CD4-positive, alpha-beta T cell treated with Interleukin-4 for 4 hours (primary cell): ENCODE results near the gene IRAK4.
A peak's percentile ranks its signal among the peaks of the same experiment; 100 is the strongest.

Experiments
- DNase-seq: peaks from one replicate; pipeline ENCODE4 v3.0.0-alpha.2; 2020

Gene IRAK4

GRCh38 chr12:43776498-43776897 lies 17.7 kb downstream of the IRAK4 start:
- peak; percentile 19 for DNase-seq

- DNase-seq: no peak
Observed at GRCh38 chr12:43786899-43787693, 28.3 kb downstream of the IRAK4 start.

- no peak for DNase-seq
Observed at GRCh38 chr12:43789941-43790340, 31.2 kb downstream of the IRAK4 start.

GRCh38 chr12:43795716-43796280 lies 37.0 kb downstream of the IRAK4 start:
- no peak for DNase-seq

GRCh38 chr12:43797561-43798217 lies 38.9 kb downstream of the IRAK4 start:
- no peak for DNase-seq

GRCh38 chr12:43805149-43805859 lies 46.6 kb downstream of the IRAK4 start:
- peak; percentile 11 for DNase-seq

GRCh38 chr12:43805860-43806736 lies 47.3 kb downstream of the IRAK4 start, which contains the start of gene TWF1:
TSS of gene TWF1 (minus strand) at chr12:43806317. CDS start at chr12:43806245, 72 bp downstream.
- DNase-seq: peak; percentile 75

- no peak for DNase-seq
Observed at GRCh38 chr12:43806737-43807072, 48.0 kb downstream of the IRAK4 start.

GRCh38 chr12:43807386-43807785 lies 48.6 kb downstream of the IRAK4 start:
- DNase-seq: no peak

GRCh38 chr12:43812057-43812456 lies 53.3 kb downstream of the IRAK4 start:
- DNase-seq: no peak

- DNase-seq: no peak
Observed at GRCh38 chr12:43812926-43813325, 54.2 kb downstream of the IRAK4 start.

GRCh38 chr12:43815416-43815815 lies 56.7 kb downstream of the IRAK4 start:
- no peak for DNase-seq

GRCh38 chr12:43816168-43816567 lies 57.4 kb downstream of the IRAK4 start:
- DNase-seq: no peak

GRCh38 chr12:43824207-43824775 lies 65.5 kb downstream of the IRAK4 start:
- DNase-seq: no peak

GRCh38 chr12:43826681-43827080 lies 67.9 kb downstream of the IRAK4 start:
- DNase-seq: no peak

- DNase-seq: no peak
Observed at GRCh38 chr12:43827093-43827492, 68.3 kb downstream of the IRAK4 start.

GRCh38 chr12:43832463-43833168 lies 73.9 kb downstream of the IRAK4 start:
- DNase-seq: peak; percentile 9

- DNase-seq: peak; percentile 14
Observed at GRCh38 chr12:43835264-43835655, 76.5 kb downstream of the IRAK4 start.

- DNase-seq: peak; percentile 44
Observed at GRCh38 chr12:43835656-43836474, 77.1 kb downstream of the IRAK4 start, which contains the start of gene TMEM117. TSS of gene TMEM117 (plus strand) at chr12:43836081.

- DNase-seq: peak; percentile 11
Observed at GRCh38 chr12:43836475-43836989, 77.8 kb downstream of the IRAK4 start.
